ENCODE data around the gene IDI1.

IDI1 gene

DNA sequence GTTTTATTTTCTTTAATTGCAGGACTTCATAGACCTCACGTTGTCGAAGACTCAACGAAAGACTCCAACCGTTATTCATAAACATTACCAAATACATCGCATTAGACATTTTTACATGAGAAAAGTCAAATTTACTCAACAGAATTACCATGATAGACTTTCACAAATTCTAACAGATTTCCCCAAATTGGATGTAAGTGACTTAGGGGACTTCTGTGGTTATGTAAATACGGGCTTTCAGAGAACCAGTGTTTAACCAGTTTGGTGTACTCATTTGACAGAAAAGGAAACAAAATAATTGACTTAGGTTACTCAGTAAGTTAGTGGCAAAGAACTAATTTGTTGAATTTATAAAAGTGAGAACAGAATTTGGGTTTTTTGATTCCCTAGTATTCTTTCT, 56.5 kb downstream of the IDI1 start:
- DNase-seq: no peak

- no peak for DNase-seq
These were observed 58.1 kb downstream of the IDI1 start for GRCh38 chr10:990808-991207.
